Mammary epithelial cell (primary cell): ENCODE measurements around the gene RPL10.

ENCODE experiments used
- CTCF ChIP-seq, 2 donors: IDR thresholded peaks in 1 of 2; conservative IDR thresholded peaks in 1 of 2; 2 replicates each; pipeline ENCODE4 v1.5.1; 2011 to 2012; ENCODE audit warnings: inconsistent platforms in 2 of 2, low read length in 2 of 2, mild to moderate bottlenecking in 2 of 2, control low read depth in 1 of 2, low read depth in 1 of 2; ENCODE audit not compliant: insufficient read depth in 1 of 2; ENCODE audit errors: extremely low read depth in 1 of 2
- EZH2 ChIP-seq: IDR thresholded peaks from 2 replicates; pipeline ENCODE4 v1.6.1; 2012; ENCODE audit warnings: low read length, inconsistent platforms, borderline replicate concordance

- TF ChIP-seq EZH2 (no peak), CTCF (conservative IDR thresholded peaks at IDR 0.05 in 1 of 2, IDR thresholded peaks at IDR 0.05 in 1 of 2; ENCODE audit: extremely low read depth in 1 of 2, insufficient read depth in 1 of 2, low read depth in 1 of 2, low read length in 2 of 2) (no peak)
These were observed 19.9 kb upstream of the RPL10 start for GRCh38 chrX:154378059-154378798.
